Neuron (in vitro differentiated cells): ENCODE results near the gene EPC2.

ENCODE experiments used
- H2AFZ ChIP-seq: one replicate; pipeline ENCODE4 v1.6.1; 2013; ENCODE audit warnings: low read depth, mild to moderate bottlenecking, inconsistent platforms, low read length, moderate library complexity
- H3K27me3 ChIP-seq: one replicate; pipeline ENCODE4 v1.6.1; 2013; ENCODE audit warnings: low read length; ENCODE audit not compliant: insufficient read depth
- H3K36me3 ChIP-seq: one replicate; pipeline ENCODE4 v1.6.1; 2013; ENCODE audit warnings: low read length; ENCODE audit not compliant: insufficient read depth
- H3K4me1 ChIP-seq: one replicate; pipeline ENCODE4 v1.6.1; 2013; ENCODE audit warnings: low read length; ENCODE audit not compliant: insufficient read depth
- H3K4me3 ChIP-seq: 2 replicates; pipeline ENCODE4 v1.5.1; 2013; ENCODE audit warnings: mild to moderate bottlenecking, low read length, moderate library complexity
- H3K9me3 ChIP-seq: one replicate; pipeline ENCODE4 v1.6.1; 2013; ENCODE audit warnings: low read length

EPC2 gene

DNA sequence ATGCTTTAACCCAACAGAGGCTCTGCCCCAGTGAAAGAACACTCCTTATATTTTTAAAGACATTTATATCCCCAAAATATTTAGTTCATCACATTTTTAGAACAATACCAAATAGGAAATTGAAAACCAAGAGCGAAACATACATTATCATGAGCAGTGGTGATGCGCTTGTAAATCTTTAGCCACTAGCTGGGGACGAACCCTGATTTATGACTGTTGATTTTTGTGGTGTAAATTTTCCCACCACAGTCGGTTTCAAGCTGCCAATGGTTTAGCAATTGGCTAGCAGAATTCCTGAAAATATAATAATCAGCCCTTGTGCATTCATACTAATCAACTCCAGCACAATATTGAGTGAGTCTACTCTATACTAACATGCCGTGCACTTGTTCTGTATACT, 27.3 kb upstream of the EPC2 start:
- no peaks in the 10 kb centered on the region for H3K27me3 ChIP-seq
- H3K4me1 ChIP-seq: peaks cover 35% of the 10 kb centered on the region
- H3K4me3 ChIP-seq: no peak overlapping the region
- no peak overlapping the region for H2AFZ ChIP-seq
- no peaks in the 10 kb centered on the region for H3K9me3 ChIP-seq
- no peaks in the 10 kb centered on the region for H3K36me3 ChIP-seq

DNA sequence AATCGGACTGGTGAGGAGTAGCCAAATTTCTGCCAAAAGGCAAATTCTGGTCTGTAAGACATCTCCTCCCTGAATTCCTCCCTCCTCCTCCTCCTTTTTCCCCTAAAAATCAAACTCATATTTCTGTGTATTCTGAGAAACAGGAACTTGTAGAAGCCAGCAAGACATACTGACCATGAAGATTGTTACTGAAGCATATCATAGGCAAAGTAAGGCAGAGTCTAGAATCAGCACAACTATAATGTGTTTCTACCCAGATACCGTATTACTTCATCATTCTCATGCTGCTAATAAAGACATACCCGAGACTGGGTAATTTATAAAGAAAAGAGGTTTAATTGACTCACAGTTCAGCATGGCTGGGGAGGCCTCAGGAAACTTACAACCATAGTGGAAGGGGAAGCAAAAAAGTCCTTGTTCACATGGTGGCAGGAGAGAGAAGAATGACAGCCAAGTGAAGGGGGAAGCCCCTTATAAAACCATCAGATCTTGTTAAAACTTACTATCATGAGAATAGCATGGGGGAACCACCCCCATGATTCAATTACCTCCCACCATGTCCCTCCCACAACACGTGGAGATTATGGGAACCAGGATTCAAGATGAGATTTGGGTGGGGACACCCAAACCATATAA, 24.9 kb upstream of the EPC2 start:
- Histone ChIP-seq H3K4me3 (no peak overlapping the region), H3K9me3 (no peaks in the 10 kb centered on the region), H2AFZ (no peak overlapping the region), H3K36me3 (no peaks in the 10 kb centered on the region), H3K27me3 (no peaks in the 10 kb centered on the region), H3K4me1 (peaks cover 20% of the 10 kb centered on the region)

DNA sequence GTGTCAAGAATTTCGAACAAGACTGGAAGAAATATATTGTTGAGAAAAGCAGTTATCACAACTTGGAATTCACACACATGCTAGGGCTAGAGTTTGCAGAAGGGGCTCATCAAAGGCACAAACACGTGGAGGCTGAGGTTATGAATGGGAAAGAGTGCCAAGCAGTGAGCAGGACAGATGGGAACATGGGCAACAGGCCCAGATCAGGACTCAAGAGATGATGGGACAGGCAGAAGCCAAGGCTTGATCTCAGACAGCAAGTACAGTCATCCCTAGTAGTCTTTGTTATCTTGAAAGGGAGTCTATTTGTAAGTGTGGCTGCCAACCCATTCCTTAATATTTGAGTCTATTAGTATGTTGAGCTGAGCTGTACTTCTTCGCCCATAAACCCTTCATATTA, 22.2 kb upstream of the EPC2 start:
- H3K9me3 ChIP-seq: no peaks in the 10 kb centered on the region
- H3K4me3 ChIP-seq: no peak overlapping the region
- H3K36me3 ChIP-seq: no peaks in the 10 kb centered on the region
- no peaks in the 10 kb centered on the region for H3K4me1 ChIP-seq
- H2AFZ ChIP-seq: no peak overlapping the region
- H3K27me3 ChIP-seq: no peaks in the 10 kb centered on the region

DNA sequence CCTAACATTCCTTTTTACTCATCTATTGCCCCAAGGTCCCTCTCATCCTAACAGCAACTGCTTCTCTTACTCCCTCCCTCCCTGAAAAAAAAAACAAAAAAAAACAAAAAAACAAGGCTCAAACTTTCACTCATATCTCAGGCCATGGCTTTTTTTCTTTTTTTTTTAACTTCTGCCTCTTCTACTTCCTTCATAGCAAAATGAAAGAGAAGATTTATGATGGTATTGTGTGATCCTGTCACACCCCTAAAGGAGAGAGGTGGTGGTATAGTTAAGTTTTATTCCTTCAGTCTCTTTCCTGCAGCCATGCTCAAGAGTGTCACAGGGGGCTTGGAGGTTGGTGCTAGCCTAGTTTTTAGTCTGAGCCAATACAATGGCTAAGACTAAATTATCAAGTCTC, 21.5 kb upstream of the EPC2 start:
- Histone ChIP-seq H2AFZ (no peak overlapping the region), H3K27me3 (no peaks in the 10 kb centered on the region), H3K4me1 (no peaks in the 10 kb centered on the region), H3K9me3 (no peaks in the 10 kb centered on the region), H3K36me3 (no peaks in the 10 kb centered on the region), H3K4me3 (no peak overlapping the region)

DNA sequence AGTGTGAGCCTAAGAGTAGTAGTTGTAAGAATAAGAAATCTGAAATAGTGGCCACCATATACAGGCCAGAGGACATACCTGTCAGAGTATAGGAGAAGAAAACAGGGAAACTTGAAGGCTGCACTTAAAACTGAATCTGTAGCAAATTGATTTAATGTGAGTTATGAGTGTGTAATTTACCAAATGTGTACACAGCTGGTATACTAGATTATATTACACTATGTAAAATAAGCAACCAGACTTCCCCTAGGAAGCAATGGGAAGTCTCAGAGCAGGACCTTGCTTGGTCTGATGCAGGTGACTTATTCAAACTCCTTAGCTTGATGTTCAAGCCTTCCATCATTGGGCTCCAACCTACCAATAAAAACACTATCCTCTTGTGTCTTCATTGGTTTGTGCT, 17.3 kb upstream of the EPC2 start:
- Histone ChIP-seq H3K36me3 (no peaks in the 10 kb centered on the region), H3K27me3 (no peaks in the 10 kb centered on the region), H3K4me3 (no peak overlapping the region), H3K9me3 (no peaks in the 10 kb centered on the region), H3K4me1 (no peaks in the 10 kb centered on the region), H2AFZ (no peak overlapping the region)

DNA sequence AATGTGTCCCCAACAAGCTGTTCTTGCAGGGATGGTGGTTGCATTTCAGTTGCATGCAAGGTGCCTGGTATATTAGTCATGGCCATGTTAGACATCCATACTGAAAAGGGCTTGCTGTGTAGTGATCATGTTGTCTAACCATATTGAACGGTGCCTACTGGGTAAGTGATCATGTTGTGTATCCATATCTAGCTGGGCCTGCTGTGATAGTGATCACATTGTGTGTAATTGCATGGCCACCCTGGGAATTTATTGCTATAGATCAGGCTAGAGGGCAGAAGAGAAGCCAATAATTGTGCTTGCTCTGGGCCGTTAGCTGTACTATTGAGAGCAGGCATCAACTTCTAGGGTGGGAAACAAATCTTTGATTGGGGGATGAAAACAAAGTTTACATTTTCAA, 9.8 kb upstream of the EPC2 start:
- Histone ChIP-seq H2AFZ (no peak overlapping the region), H3K4me3 (no peak overlapping the region), H3K36me3 (no peaks in the 10 kb centered on the region), H3K4me1 (no peaks in the 10 kb centered on the region), H3K27me3 (no peaks in the 10 kb centered on the region), H3K9me3 (no peaks in the 10 kb centered on the region)

DNA sequence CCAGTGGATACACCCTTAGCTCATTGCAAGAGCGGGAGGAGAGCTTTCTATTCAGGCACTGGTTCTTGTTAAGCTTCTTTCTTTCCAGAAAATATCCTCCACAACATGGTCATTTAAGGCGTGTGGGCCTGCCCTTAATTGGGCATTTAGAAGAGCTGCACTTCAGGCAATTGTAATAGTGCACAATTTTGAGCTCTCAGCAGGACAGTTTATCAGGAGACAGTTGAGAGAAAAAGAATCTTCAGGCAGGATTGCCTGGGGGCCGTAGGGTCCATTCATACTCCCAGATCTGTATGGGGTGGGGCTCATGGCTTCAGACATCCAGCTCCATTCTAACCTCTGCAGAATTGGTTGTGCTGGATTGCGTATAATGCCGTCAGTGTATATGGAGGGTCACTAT, 6.0 kb upstream of the EPC2 start:
- Histone ChIP-seq H3K36me3 (no peaks in the 10 kb centered on the region), H3K4me1 (peaks cover 8% of the 10 kb centered on the region), H2AFZ (no peak overlapping the region), H3K4me3 (no peak overlapping the region), H3K9me3 (no peaks in the 10 kb centered on the region), H3K27me3 (no peaks in the 10 kb centered on the region)

DNA sequence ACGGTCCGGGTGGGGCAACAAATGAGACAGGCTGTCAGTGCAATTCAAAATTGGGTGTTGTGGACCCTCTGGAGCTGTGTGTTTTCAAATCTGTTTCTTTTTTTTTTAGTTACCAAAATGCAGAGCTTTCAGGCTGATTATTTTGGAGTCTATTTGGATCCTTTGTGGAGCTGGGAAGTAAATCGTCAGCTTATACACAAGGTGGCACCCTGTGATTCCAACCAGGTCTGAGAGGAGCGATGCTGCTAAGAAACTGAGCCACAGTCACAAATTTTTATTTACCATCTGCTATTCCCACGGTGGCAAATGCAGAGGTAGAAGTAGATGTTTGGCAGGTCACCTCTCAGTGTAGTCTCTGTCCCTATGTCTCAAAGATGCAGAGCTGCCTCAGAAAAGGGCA, 3.8 kb upstream of the EPC2 start:
- Histone ChIP-seq H2AFZ (no peak overlapping the region), H3K27me3 (no peaks in the 10 kb centered on the region), H3K36me3 (no peaks in the 10 kb centered on the region), H3K4me3 (no peak overlapping the region), H3K9me3 (no peaks in the 10 kb centered on the region), H3K4me1 (peaks cover 14% of the 10 kb centered on the region)

DNA sequence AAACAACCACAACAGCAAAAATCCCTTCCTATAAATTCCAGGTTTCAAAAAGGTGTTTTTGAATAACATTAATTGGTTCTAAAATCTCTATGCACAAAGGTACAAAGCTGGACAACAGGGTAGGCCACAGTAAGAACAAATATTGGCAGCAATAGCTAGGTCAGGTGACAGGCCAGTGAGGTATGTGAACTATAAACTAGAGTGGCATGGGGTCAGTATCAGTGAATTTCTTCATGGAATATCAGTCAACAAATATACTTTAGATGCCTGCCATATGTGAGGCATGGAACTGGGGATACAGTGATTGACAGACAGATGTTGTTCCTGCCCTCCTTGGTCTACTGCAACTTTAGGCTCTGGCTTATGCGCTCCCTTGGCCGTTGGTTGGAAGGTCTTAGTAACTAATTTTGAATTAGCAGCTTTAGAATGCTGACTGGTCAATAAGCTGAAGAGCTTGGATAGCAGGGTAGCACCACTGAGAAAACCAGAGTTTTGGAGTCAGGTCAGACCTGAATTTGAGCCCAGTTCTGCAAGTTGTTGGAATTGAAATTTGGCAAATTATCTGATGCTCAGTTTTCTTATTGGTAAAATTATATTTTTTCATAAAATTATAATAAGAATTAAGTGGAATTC, 2.3 kb upstream of the EPC2 start:
- Histone ChIP-seq H3K9me3 (no peaks in the 10 kb centered on the region), H3K4me1 (peaks cover 14% of the 10 kb centered on the region), H3K4me3 (no peak overlapping the region), H3K27me3 (no peaks in the 10 kb centered on the region), H2AFZ (no peak overlapping the region), H3K36me3 (no peaks in the 10 kb centered on the region)

DNA sequence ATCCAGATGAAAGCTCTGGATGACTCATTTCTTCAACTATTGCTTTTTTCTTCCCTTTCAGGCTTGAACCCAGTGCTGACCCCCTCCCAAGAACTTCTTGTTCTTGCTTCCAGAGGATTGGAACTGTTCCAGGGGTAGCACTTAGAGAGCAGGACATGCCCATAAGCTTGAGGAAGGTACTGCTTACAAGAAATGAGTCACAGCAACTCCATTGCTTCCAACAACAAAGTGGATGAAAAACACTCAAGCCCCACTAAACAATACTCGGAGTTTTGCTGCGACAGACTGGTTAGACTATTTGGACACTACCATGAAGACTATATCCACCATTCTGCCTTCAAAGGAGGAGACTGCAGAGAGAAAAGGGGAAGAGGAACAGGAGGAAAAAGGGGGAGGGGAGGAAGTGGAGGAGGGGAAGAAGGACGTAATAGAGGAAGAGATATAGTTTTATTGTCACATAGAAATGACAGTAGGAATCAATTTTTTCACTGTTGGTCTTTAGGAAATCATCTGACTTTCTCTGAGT, 1.6 kb upstream of the EPC2 start:
- no peaks in the 10 kb centered on the region for H3K9me3 ChIP-seq
- no peaks in the 10 kb centered on the region for H3K36me3 ChIP-seq
- H3K4me1 ChIP-seq: peaks cover 14% of the 10 kb centered on the region
- H2AFZ ChIP-seq: no peak overlapping the region
- no peaks in the 10 kb centered on the region for H3K27me3 ChIP-seq
- no peak overlapping the region for H3K4me3 ChIP-seq

DNA sequence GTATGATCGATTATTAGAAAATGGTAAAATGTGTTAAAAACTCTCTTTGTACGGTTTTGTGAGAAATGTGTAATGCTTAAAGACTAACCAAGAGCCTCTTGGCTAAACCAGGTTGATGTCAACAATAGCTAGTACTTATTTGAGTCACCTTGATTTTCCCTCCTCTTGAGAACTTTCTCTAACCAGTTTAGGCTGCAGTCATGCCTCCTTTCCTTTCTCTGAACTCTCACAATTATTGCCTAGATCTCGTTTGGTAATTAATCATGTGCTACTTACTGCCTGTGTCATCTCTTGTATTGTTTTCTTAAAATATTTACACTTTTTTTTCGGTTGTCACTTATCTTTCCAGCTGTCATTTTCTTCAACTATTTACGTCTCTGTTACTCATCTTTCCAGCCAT, 1.1 kb upstream of the EPC2 start:
- no peaks in the 10 kb centered on the region for H3K9me3 ChIP-seq
- peaks cover 14% of the 10 kb centered on the region for H3K4me1 ChIP-seq
- peak overlapping the region; percentile 69 for H3K4me3 ChIP-seq
- no peaks in the 10 kb centered on the region for H3K27me3 ChIP-seq
- H3K36me3 ChIP-seq: no peaks in the 10 kb centered on the region
- H2AFZ ChIP-seq: peak overlapping the region; percentile 71

DNA sequence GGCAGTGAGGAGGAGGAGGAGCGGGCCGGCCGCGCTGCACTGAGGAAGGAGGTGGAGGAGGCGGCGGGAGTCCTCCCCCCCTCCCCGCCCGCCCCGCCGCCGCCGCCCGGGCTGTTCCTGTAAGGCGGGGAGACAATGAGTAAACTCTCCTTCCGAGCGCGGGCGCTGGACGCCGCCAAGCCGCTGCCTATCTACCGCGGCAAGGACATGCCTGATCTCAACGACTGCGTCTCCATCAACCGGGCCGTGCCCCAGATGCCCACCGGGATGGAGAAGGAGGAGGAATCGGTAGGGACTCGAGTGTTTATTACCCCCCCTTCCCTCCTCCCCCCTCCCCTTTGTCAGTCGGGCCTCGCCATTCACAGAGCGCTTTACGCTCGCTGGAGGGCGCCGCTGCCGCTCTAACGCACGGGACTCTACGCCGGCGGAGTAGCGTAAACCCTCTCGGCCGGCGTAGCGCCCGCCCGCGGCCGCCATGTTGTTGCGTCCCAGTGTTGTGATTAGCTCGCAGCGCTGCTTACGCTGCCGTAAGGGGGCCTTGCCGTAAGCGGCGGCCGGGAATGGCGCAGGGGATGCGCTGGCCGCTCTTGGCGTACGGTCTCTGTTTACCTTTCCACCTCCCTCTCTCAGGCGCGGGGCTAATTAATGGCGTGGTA, 460 bp downstream of the EPC2 start:
- Histone ChIP-seq H3K9me3 (no peaks in the 10 kb centered on the region), H3K36me3 (no peaks in the 10 kb centered on the region), H3K27me3 (no peaks in the 10 kb centered on the region), H3K4me3 (peak overlapping the region; percentile 69), H3K4me1 (peaks cover 14% of the 10 kb centered on the region), H2AFZ (no peak overlapping the region)

DNA sequence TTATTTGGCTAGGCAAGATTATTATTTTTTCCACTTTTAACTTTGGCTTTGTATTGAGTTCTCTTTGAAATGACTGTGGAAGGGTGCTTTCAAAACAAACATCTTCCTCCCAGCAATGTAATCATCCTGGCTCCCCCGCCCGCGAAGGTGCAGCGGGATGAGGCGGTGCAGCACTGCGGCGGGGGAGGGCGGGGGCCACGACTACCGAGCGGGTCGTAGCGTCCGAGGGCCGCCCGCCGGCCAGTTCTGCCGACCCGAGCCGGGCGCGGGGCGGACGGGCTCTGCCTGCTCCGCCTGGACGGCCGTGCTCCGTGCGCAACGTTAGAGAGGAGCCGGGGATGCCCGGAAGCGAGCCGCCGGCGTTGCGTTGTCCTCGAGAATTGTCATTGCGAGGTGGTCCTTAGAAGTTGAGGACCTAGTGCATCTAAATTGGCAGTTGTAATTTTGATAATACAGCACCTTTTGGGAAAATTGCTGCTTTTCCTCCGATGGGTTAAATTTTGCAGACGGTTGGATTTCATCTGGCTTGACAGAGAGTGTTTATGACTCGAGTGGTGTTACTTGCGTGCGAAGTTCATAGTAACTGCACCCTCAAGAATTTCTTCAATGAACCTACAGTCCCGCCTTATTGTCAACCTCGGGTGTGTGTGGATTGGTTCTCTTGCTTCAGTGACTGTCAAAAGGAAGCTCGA, 1.1 kb downstream of the EPC2 start:
- H3K36me3 ChIP-seq: no peaks in the 10 kb centered on the region
- H3K27me3 ChIP-seq: no peaks in the 10 kb centered on the region
- peaks cover 14% of the 10 kb centered on the region for H3K4me1 ChIP-seq

More for the DNA sequence above, 1.1 kb downstream of the EPC2 start:
- Histone ChIP-seq H2AFZ (no peak overlapping the region), H3K4me3 (peak overlapping the region; percentile 69), H3K9me3 (no peaks in the 10 kb centered on the region)
